HEK293 (cell line): Measurements from ENCODE around the gene MSH5.
A peak's percentile ranks its signal among the peaks of the same experiment; 100 is the strongest.

Experiments
- CTCF ChIA-PET: fragments of 350-600 bp; formaldehyde crosslinking; extraction: SDS; loops from one replicate; lab custom pipeline; 2021; ENCODE audit warnings: antibody characterized with exemption; lab: Yijun Ruan, JAX
- POLR2A ChIA-PET: fragments of 300-600 bp; formaldehyde crosslinking; extraction: SDS; loops from one replicate; lab custom pipeline; 2020; ENCODE audit warnings: antibody characterized with exemption, inconsistent platforms; lab: Yijun Ruan, JAX
- H3K27ac ChIP-seq: fragments of 200-500 bp; sonication (Bioruptor generic); 2 replicates; pipeline ENCODE4 v1.5.1; 2014; ENCODE audit warnings: low read depth, low read length, control low read depth, inconsistent platforms; ENCODE audit errors: extremely low read depth
- H3K36me3 ChIP-seq, 2 experiments: fragments of 200-500 bp in 1 of 2; sonication (Bioruptor generic) in 1 of 2; 1 replicate in 1 of 2; 2 replicates in 1 of 2; pipeline ENCODE4 v1.5.1; 2014 to 2017; ENCODE audit warnings: inconsistent platforms in 2 of 2, low read length in 2 of 2; ENCODE audit not compliant: control insufficient read depth in 2 of 2, insufficient read depth in 1 of 2
- H3K4me1 ChIP-seq: fragments of 200-500 bp; sonication (Bioruptor generic); 2 replicates; pipeline ENCODE4 v1.5.1; 2014; ENCODE audit warnings: mild to moderate bottlenecking, low read length, inconsistent platforms; ENCODE audit not compliant: control insufficient read depth, insufficient read depth
- H3K4me3 ChIP-seq: 2 replicates; pipeline ENCODE4 v1.5.1; 2011; ENCODE audit warnings: low read depth, mild to moderate bottlenecking, control low read depth, low read length, moderate library complexity
- H3K9me3 ChIP-seq: fragments of 200-500 bp; sonication (Bioruptor generic); 2 replicates; pipeline ENCODE4 v1.5.1; 2014; ENCODE audit warnings: low read depth, low read length, inconsistent platforms; ENCODE audit not compliant: control insufficient read depth, insufficient read depth
- AEBP2 ChIP-seq: fragments of 450-650 bp; formaldehyde crosslinking; IDR thresholded peaks from 2 replicates; pipeline ENCODE4 v1.5.1; 2016; ENCODE audit warnings: missing biosample characterization, missing genetic modification characterization, borderline replicate concordance
- EGR2 ChIP-seq: fragments of 450-650 bp; formaldehyde crosslinking; IDR thresholded peaks from 2 replicates; pipeline ENCODE4 v1.5.1; 2016; ENCODE audit warnings: low read depth, missing biosample characterization, missing genetic modification characterization
- GFI1B ChIP-seq: fragments of 450-650 bp; formaldehyde crosslinking; IDR thresholded peaks from 2 replicates; pipeline ENCODE4 v1.5.1; 2016; ENCODE audit warnings: missing biosample characterization, missing genetic modification characterization
- GLI4 ChIP-seq: fragments of 450-650 bp; formaldehyde crosslinking; IDR thresholded peaks from 2 replicates; pipeline ENCODE4 v1.5.1; 2016; ENCODE audit warnings: missing biosample characterization, missing genetic modification characterization
- HOXC10 ChIP-seq: sonication (generic); formaldehyde crosslinking; IDR thresholded peaks from 2 replicates; pipeline ENCODE4 v1.8.1; 2023; ENCODE audit warnings: mild to moderate bottlenecking, missing genetic modification reagents
- KLF1 ChIP-seq: fragments of 450-650 bp; formaldehyde crosslinking; IDR thresholded peaks from 2 replicates; pipeline ENCODE4 v1.5.1; 2016; ENCODE audit warnings: missing biosample characterization, missing genetic modification characterization
- KLF7 ChIP-seq: fragments of 450-650 bp; formaldehyde crosslinking; IDR thresholded peaks from 2 replicates; pipeline ENCODE4 v1.5.1; 2016; ENCODE audit warnings: missing biosample characterization, missing genetic modification characterization, borderline replicate concordance
- PRDM1 ChIP-seq: fragments of 450-650 bp; formaldehyde crosslinking; IDR thresholded peaks from 2 replicates; pipeline ENCODE4; 2016; ENCODE audit warnings: missing biosample characterization, missing genetic modification characterization
- REPIN1 ChIP-seq: fragments of 450-650 bp; formaldehyde crosslinking; IDR thresholded peaks from 2 replicates; pipeline ENCODE4 v1.5.1; 2017; ENCODE audit warnings: missing biosample characterization, missing genetic modification characterization, low read depth
- SP2 ChIP-seq: fragments of 450-650 bp; formaldehyde crosslinking; IDR thresholded peaks from 2 replicates; pipeline ENCODE4 v1.5.1; 2016; ENCODE audit warnings: missing biosample characterization, missing genetic modification characterization
- ZFHX2 ChIP-seq: fragments of 450-650 bp; formaldehyde crosslinking; conservative IDR thresholded peaks from 2 replicates; pipeline ENCODE4 v1.5.1; 2016; ENCODE audit warnings: missing biosample characterization, missing genetic modification characterization
- ZFP69B ChIP-seq: fragments of 450-650 bp; formaldehyde crosslinking; IDR thresholded peaks from 2 replicates; pipeline ENCODE4 v1.5.1; 2016; ENCODE audit warnings: missing biosample characterization, missing genetic modification characterization
- ZNF2 ChIP-seq: fragments of 450-650 bp; formaldehyde crosslinking; IDR thresholded peaks from 2 replicates; pipeline ENCODE4 v1.5.1; 2016; ENCODE audit warnings: missing biosample characterization, missing genetic modification characterization
- ZNF202 ChIP-seq: fragments of 450-650 bp; formaldehyde crosslinking; IDR thresholded peaks from 2 replicates; pipeline ENCODE4 v1.5.1; 2016; ENCODE audit warnings: missing biosample characterization, missing genetic modification characterization, borderline replicate concordance
- ZNF292 ChIP-seq: fragments of 450-650 bp; formaldehyde crosslinking; IDR thresholded peaks from 2 replicates; pipeline ENCODE4 v1.5.1; 2016; ENCODE audit warnings: low read depth, missing biosample characterization, missing genetic modification characterization, borderline replicate concordance
- ZNF488 ChIP-seq: fragments of 450-650 bp; formaldehyde crosslinking; IDR thresholded peaks from 2 replicates; pipeline ENCODE4 v1.5.1; 2016; ENCODE audit warnings: missing biosample characterization, missing genetic modification characterization
- ZNF510 ChIP-seq: fragments of 450-650 bp; formaldehyde crosslinking; IDR thresholded peaks from 2 replicates; pipeline ENCODE4 v1.5.1; 2018; ENCODE audit warnings: mild to moderate bottlenecking, missing genetic modification characterization, missing biosample characterization; ENCODE audit not compliant: insufficient replicate concordance
- ZNF585B ChIP-seq: fragments of 450-650 bp; formaldehyde crosslinking; IDR thresholded peaks from 2 replicates; pipeline ENCODE4 v1.5.1; 2016; ENCODE audit warnings: missing biosample characterization, missing genetic modification characterization
- ZNF600 ChIP-seq: fragments of 450-650 bp; formaldehyde crosslinking; IDR thresholded peaks from 2 replicates; pipeline ENCODE4 v1.5.1; 2016; ENCODE audit warnings: missing biosample characterization, missing genetic modification characterization
- ZNF610 ChIP-seq: fragments of 450-650 bp; formaldehyde crosslinking; IDR thresholded peaks from 2 replicates; pipeline ENCODE4 v1.5.1; 2016; ENCODE audit warnings: missing biosample characterization, missing genetic modification characterization, borderline replicate concordance
- ZNF768 ChIP-seq: fragments of 450-650 bp; formaldehyde crosslinking; IDR thresholded peaks from 2 replicates; pipeline ENCODE4 v1.5.1; 2018; ENCODE audit warnings: missing biosample characterization, mild to moderate bottlenecking, missing genetic modification characterization
- ZNF791 ChIP-seq: fragments of 450-650 bp; formaldehyde crosslinking; IDR thresholded peaks from 2 replicates; pipeline ENCODE4 v1.5.1; 2016; ENCODE audit warnings: missing biosample characterization, missing genetic modification characterization

MSH5 gene

GRCh38 chr6:31769684-31770371 lies 30.0 kb downstream of the MSH5 start (continued):
- TF ChIP-seq ZFHX2 (no peak), KLF7 (tag by site-specific recombination) (no peak), ZNF768 (tag by site-specific recombination) (no peak)

- Histone ChIP-seq H3K4me3 (no peak overlapping the region), H3K4me1 (no peaks in the 10 kb centered on the region), H3K9me3 (no peaks in the 10 kb centered on the region), H3K36me3 (no peaks in the 10 kb centered on the region)
- ChIA-PET POLR2A (interaction anchor here (0.6 to 7.2 kb wide), 7 partner anchors 25 to 229 kb away, joined by 3 to 48 read pairs (median 5); partner anchors contain the start of genes DDX39B, HSPA1B, MSH5 and NEU1), CTCF (interaction anchor here (0.6 to 2.6 kb wide), 18 partner anchors 11 to 106 kb away, joined by 3 to 39 read pairs (median 10); partner anchors contain the start of genes CLIC1, DDAH2, MSH5 and VARS1)
- TF ChIP-seq ZNF585B (peak; percentile 58), ZNF292 (no peak)
- TF ChIP-seq, all 188 proteins: peak for 1
- no peak overlapping the region for H3K27ac ChIP-seq
These were observed 31.1 kb downstream of the MSH5 start for GRCh38 chr6:31770860-31771259.

GRCh38 chr6:31771992-31772358 lies 32.2 kb downstream of the MSH5 start:
- Histone ChIP-seq H3K4me3 (no peak overlapping the region), H3K9me3 (no peaks in the 10 kb centered on the region), H3K36me3 (no peaks in the 10 kb centered on the region), H3K27ac (no peak overlapping the region), H3K4me1 (peaks cover 1% of the 10 kb centered on the region)
- CTCF ChIA-PET = interaction anchor here (0.6 to 1.2 kb wide), 6 partner anchors 11 to 60 kb away, joined by 3 to 7 read pairs (median 4); partner anchors contain the start of genes CLIC1 and VARS1
- TF ChIP-seq ZFHX2 (peak; percentile 48), ZNF488 (tag by site-specific recombination) (no peak), ZNF600 (0 out of 2 replicates have a peak, but pooled peaks have one; percentile 34), ZFP69B (tag by site-specific recombination) (no peak), EGR2 (tag by site-specific recombination) (peak; percentile 43), PRDM1 (tag by site-specific recombination) (peak; percentile 61)
- POLR2A ChIA-PET = interaction anchor here (7.2 kb wide), 1 partner anchor 55 kb away, joined by 48 read pairs; the partner anchor contains the start of gene HSPA1B

GRCh38 chr6:31775184-31775583 lies 35.4 kb downstream of the MSH5 start:
- CTCF ChIA-PET = interaction anchor here (0.5 to 3.2 kb wide), 7 partner anchors 12 to 272 kb away, joined by 3 to 17 read pairs (median 4); no protein-coding TSS in a partner anchor
- Histone ChIP-seq H3K4me3 (no peak overlapping the region), H3K27ac (no peak overlapping the region), H3K9me3 (no peaks in the 10 kb centered on the region), H3K4me1 (peaks cover 4% of the 10 kb centered on the region)
- POLR2A ChIA-PET = interaction anchor here (0.6 to 7.2 kb wide), 10 partner anchors 22 to 149 kb away, joined by 3 to 48 read pairs (median 3); partner anchors contain the start of genes ABHD16A, HSPA1A, HSPA1B and HSPA1L
- no peak for TF ChIP-seq ZNF510
- TF ChIP-seq KLF1 (tag by site-specific recombination) = peak; percentile 47; the same call in 1 of the 2 replicates
- TF ChIP-seq, all 188 proteins: peak for 1
- peaks cover 0 to 21% of the 10 kb centered on the region in 2 experiments; a peak in 2 of 3 replicates for H3K36me3 ChIP-seq

- no peak overlapping the region for H3K27ac ChIP-seq
- CTCF ChIA-PET = interaction anchor here (0.5 to 3.2 kb wide), 5 partner anchors 13 to 176 kb away, joined by 3 to 17 read pairs (median 4); no protein-coding TSS in a partner anchor
- H3K4me3 ChIP-seq = no peak overlapping the region
- peaks cover 0 to 28% of the 10 kb centered on the region in 2 experiments; a peak in 2 of 3 replicates for H3K36me3 ChIP-seq
- POLR2A ChIA-PET = interaction anchor here (0.6 to 7.2 kb wide), 8 partner anchors 23 to 148 kb away, joined by 3 to 48 read pairs (median 4); partner anchors contain the start of genes ABHD16A, HSPA1A, HSPA1B and HSPA1L
- H3K4me1 ChIP-seq = peaks cover 4% of the 10 kb centered on the region
- H3K9me3 ChIP-seq = no peaks in the 10 kb centered on the region
- no peak for TF ChIP-seq REPIN1 (tag by site-specific recombination)
- TF ChIP-seq HOXC10 (CRISPR knock-in tag) = no peak
- no peak for TF ChIP-seq ZNF202
- no peak for TF ChIP-seq SP2
- TF ChIP-seq GFI1B (tag by site-specific recombination) = no peak
- TF ChIP-seq ZNF791 = no peak
- no peak for TF ChIP-seq AEBP2 (tag by site-specific recombination)
- no peak for TF ChIP-seq ZNF2 (tag by site-specific recombination)
- no peak for TF ChIP-seq KLF1 (tag by site-specific recombination)
- no peak for TF ChIP-seq ZNF610 (tag by site-specific recombination)
- TF ChIP-seq GLI4 = no peak
These were observed 36.1 kb downstream of the MSH5 start for GRCh38 chr6:31775633-31776484.
